GM12878 (cell line): ENCODE measurements around the gene IL4. TPM values are rescaled to one million over a fixed set of nuclear protein-coding genes. Genes with fewer than 3 reads are reported as not detected.

Experiments used
- ATAC-seq: fragments of 200-7000 bp; cut with Tn5 transposase; 3 replicates; pipeline ENCODE4 v1.9.1; 2020; ENCODE audit warnings: mild to moderate bottlenecking, moderate library complexity
- BruUV-seq: library from RNA; stranded (reverse); fragments of 400-500 nt; replicated peaks from 2 replicates; lab custom pipeline; 2021; lab: Mats Ljungman, UMichigan
- CTCF ChIA-PET: fragments of 300-600 bp; sonication (Branson Sonifier 250); formaldehyde crosslinking; extraction: SDS; loops from one replicate; lab custom pipeline; 2021; ENCODE audit warnings: inconsistent platforms; lab: Yijun Ruan, JAX
- POLR2A ChIA-PET: fragments of 350-600 bp; formaldehyde crosslinking; extraction: SDS; loops from one replicate; lab custom pipeline; 2021; ENCODE audit warnings: inconsistent platforms; lab: Charles Lee
- RAD21 ChIA-PET: fragments of 300-600 bp; sonication (Branson Sonifier 250); formaldehyde crosslinking; loops from one replicate; lab custom pipeline; 2023; ENCODE audit warnings: antibody characterized with exemption; ENCODE audit not compliant: unreplicated experiment; lab: Charles Lee
- SMC1A ChIA-PET: fragments of 300-600 bp; sonication (Branson Sonifier 250); formaldehyde crosslinking; loops from one replicate; lab custom pipeline; 2023; ENCODE audit not compliant: unreplicated experiment, uncharacterized antibody; lab: Charles Lee
- DNase-seq: peaks from one replicate; pipeline ENCODE4 v3.0.0-alpha.2; 2011; ENCODE audit warnings: low read depth, low spot score
- FAIRE-seq: peaks from 3 replicates; lab custom pipeline; 2011; peaks lifted over from hg19 to GRCh38; lab: Jason Lieb, UNC
- H2AFZ ChIP-seq: 2 replicates; pipeline ENCODE4 v1.6.0; 2011; ENCODE audit warnings: low read depth, low read length, control low read depth; ENCODE audit not compliant: control insufficient read depth
- H3K27ac ChIP-seq: 2 replicates; pipeline ENCODE4 v1.5.1; 2011; ENCODE audit warnings: control low read depth; ENCODE audit not compliant: control insufficient read depth, insufficient read depth
- H3K27me3 ChIP-seq, 2 experiments: replicated peaks in 1 of 2; 2 replicates each; pipeline versions ENCODE4 v1.6.0 to v1.6.1; 2011; ENCODE audit warnings: low read length in 1 of 2; ENCODE audit not compliant: control insufficient read depth in 2 of 2, insufficient read depth in 2 of 2
- H3K36me3 ChIP-seq, 2 experiments: 2 replicates each; pipeline ENCODE4 v1.5.1; 2011; ENCODE audit warnings: low read length in 1 of 2; ENCODE audit not compliant: control insufficient read depth in 2 of 2, insufficient read depth in 2 of 2
- H3K4me1 ChIP-seq: 2 replicates; pipeline ENCODE4 v1.6.1; 2011; ENCODE audit warnings: mild to moderate bottlenecking, low read length, moderate library complexity, mixed read lengths; ENCODE audit not compliant: control insufficient read depth, insufficient read depth
- H3K4me2 ChIP-seq: 2 replicates; pipeline ENCODE4 v1.6.0; 2011; ENCODE audit warnings: control low read depth; ENCODE audit not compliant: control insufficient read depth, insufficient read depth
- H3K4me3 ChIP-seq: fragments of 200-600 bp; sonication (generic); 2 replicates; pipeline ENCODE4 v1.5.1; 2016
- H3K79me2 ChIP-seq: 2 replicates; pipeline ENCODE4 v1.6.0; 2011; ENCODE audit warnings: low read length; ENCODE audit not compliant: control insufficient read depth, insufficient read depth
- H3K9ac ChIP-seq: 2 replicates; pipeline ENCODE4 v1.8.0; 2011; ENCODE audit warnings: low read length, control low read depth, mixed read lengths; ENCODE audit not compliant: control insufficient read depth, insufficient read depth
- H3K9me3 ChIP-seq: replicated peaks from 3 replicates; pipeline ENCODE4 v1.5.1; 2011; ENCODE audit warnings: mild to moderate bottlenecking, low read length; ENCODE audit not compliant: control insufficient read depth, insufficient read depth
- H4K20me1 ChIP-seq: 2 replicates; pipeline ENCODE4 v1.6.0; 2011; ENCODE audit not compliant: control insufficient read depth, insufficient read depth
- MLLT1 ChIP-seq: fragments of 450-650 bp; IDR thresholded peaks from 2 replicates; pipeline ENCODE4 v1.6.1; 2016; ENCODE audit warnings: mild to moderate bottlenecking
- NR2F1 ChIP-seq: fragments of 450-650 bp; conservative IDR thresholded peaks from 2 replicates; pipeline ENCODE4 v1.6.1; 2017; ENCODE audit warnings: mild to moderate bottlenecking
- RUNX3 ChIP-seq: IDR thresholded peaks from 2 replicates; pipeline ENCODE4 v1.6.1; 2012; ENCODE audit warnings: low read length, inconsistent platforms
- ZBTB40 ChIP-seq: fragments of 450-650 bp; IDR thresholded peaks from 2 replicates; pipeline ENCODE4 v1.6.1; 2016; ENCODE audit warnings: mild to moderate bottlenecking, moderate library complexity, borderline replicate concordance
- ZNF24 ChIP-seq: fragments of 450-650 bp; IDR thresholded peaks from 2 replicates; pipeline ENCODE4 v1.6.1; 2017; ENCODE audit warnings: antibody characterized with exemption, mild to moderate bottlenecking
- WGBS: methylation state at CpG from one replicate; pipeline ENCODE4 v1.1.6; 2016; ENCODE audit warnings: low lambda C conversion rate; ENCODE audit not compliant: insufficient replicate concordance, insufficient coverage; ENCODE audit errors: missing lambda C conversion rate; 5-methylcytosine and 5-hydroxymethylcytosine counted together
- in situ Hi-C: fragments of 300-500 bp; cut with MboI; formaldehyde crosslinking; loops from 9 replicates; pipeline ENCODE4 v1.14.3; 2018; ENCODE audit warnings: mixed read lengths
- intact Hi-C: fragments of 100-400 bp; cut with micrococcal nuclease; formaldehyde crosslinking; loops from one replicate; pipeline ENCODE4 v1.14.2; 2022; ENCODE audit not compliant: unreplicated experiment
- polyA plus RNA-seq, 11 experiments: library from polyadenylated mRNA; depleted of rRNA in 4 of 11; unstranded in 6 of 11; stranded (reverse) in 5 of 11; fragments of >200 nt; fragmentation: Nextera tagmentation in 4 of 11; fragmentation: Illumina TruSeq in 1 of 11; extraction: Ambion mirVana in 4 of 11; extraction: Trizol in 1 of 11; gene quantifications; 1 replicate in 1 of 11; 2 replicates in 10 of 11; pipeline versions ENCODE4 v1.2.1 to v1.2.3, GENCODE V29; 2011 to 2016; ENCODE audit warnings: inconsistent platforms in 2 of 11, missing spikeins in 2 of 11, low read depth in 1 of 11
- total RNA-seq, 4 experiments: library from RNA; depleted of rRNA in 3 of 4; stranded (reverse); fragments of >200 nt in 3 of 4; fragmentation: Illumina TruSeq in 1 of 4; extraction: Trizol in 1 of 4; gene quantifications; 2 replicates each; pipeline versions ENCODE4 v1.2.1 to v1.2.3, GENCODE V29; 2013 to 2021

IL4 gene
- total and polyA plus RNA-seq, 10 of the 15 experiments (the other 5 are each of a cell fraction or from before 2014, with no cell fraction given): 0.20 to 0.80 (median 0.50) TPM; not detected in 7

GRCh38 chr5:132686193-132686592 lies 12.4 kb downstream of the IL4 start (continued):
- TF ChIP-seq ZNF24 (no peak), ZBTB40 (no peak)

GRCh38 chr5:132687995-132688394 lies 14.2 kb downstream of the IL4 start:
- 94% methylated on average over 5 of the region's 5 CpGs for WGBS
- intact Hi-C loops (loop anchor here (2.0 kb wide), 1 partner anchor 25 kb away; no protein-coding TSS in a partner anchor), in situ Hi-C loops (no loop called here)
- POLR2A ChIA-PET: interaction anchor here (0.6 to 8.8 kb wide), 4 partner anchors 13 to 132 kb away, joined by 3 to 79 read pairs (median 14); partner anchors contain the start of gene IL4
- peaks cover 18% of the 10 kb centered on the region; the same call in 1 of the 2 replicates for H3K4me1 ChIP-seq
- H3K9me3 ChIP-seq: no peaks in the 10 kb centered on the region; the same call in 2 of the 3 replicates
- SMC1A ChIA-PET: interaction anchor here (0.9 to 8.8 kb wide), 9 partner anchors 12 to 90 kb away, joined by 3 to 116 read pairs (median 12); partner anchors contain the start of genes IL4 and KIF3A
- H3K27ac ChIP-seq: no peak overlapping the region
- H2AFZ ChIP-seq: no peak overlapping the region
- FAIRE-seq (no peak), DNase-seq (no peak), ATAC-seq (peak; percentile 48)
- H3K4me3 ChIP-seq: no peak overlapping the region
- BruUV-seq: no TSS peak
- no peaks in the 10 kb centered on the region for H3K36me3 ChIP-seq
- no peak overlapping the region for H3K4me2 ChIP-seq
- no peaks in the 10 kb centered on the region for H3K79me2 ChIP-seq
- no peaks in the 10 kb centered on the region for H4K20me1 ChIP-seq
- H3K27me3 ChIP-seq: no peaks in the 10 kb centered on the region
- RAD21 ChIA-PET: interaction anchor here (0.7 to 8.2 kb wide), 5 partner anchors 14 to 119 kb away, joined by 3 to 95 read pairs (median 5); partner anchors contain the start of gene IL4
- peak; percentile 27; the same call in 1 of the 2 replicates for TF ChIP-seq MLLT1
- peak; percentile 48 for TF ChIP-seq RUNX3
- no peak for TF ChIP-seq NR2F1
- no peak overlapping the region for H3K9ac ChIP-seq
- CTCF ChIA-PET: interaction anchor here (1.2 to 4.4 kb wide), 5 partner anchors 10 to 66 kb away, joined by 3 to 20 read pairs (median 4); no protein-coding TSS in a partner anchor
